ENCODE results near the gene KIF2A. TPM values are rescaled to one million over a fixed set of nuclear protein-coding genes. Genes with fewer than 3 reads are reported as not detected.

KIF2A gene
- total RNA-seq, 1 donor from 2014 or later, result 72.1 TPM

DNA sequence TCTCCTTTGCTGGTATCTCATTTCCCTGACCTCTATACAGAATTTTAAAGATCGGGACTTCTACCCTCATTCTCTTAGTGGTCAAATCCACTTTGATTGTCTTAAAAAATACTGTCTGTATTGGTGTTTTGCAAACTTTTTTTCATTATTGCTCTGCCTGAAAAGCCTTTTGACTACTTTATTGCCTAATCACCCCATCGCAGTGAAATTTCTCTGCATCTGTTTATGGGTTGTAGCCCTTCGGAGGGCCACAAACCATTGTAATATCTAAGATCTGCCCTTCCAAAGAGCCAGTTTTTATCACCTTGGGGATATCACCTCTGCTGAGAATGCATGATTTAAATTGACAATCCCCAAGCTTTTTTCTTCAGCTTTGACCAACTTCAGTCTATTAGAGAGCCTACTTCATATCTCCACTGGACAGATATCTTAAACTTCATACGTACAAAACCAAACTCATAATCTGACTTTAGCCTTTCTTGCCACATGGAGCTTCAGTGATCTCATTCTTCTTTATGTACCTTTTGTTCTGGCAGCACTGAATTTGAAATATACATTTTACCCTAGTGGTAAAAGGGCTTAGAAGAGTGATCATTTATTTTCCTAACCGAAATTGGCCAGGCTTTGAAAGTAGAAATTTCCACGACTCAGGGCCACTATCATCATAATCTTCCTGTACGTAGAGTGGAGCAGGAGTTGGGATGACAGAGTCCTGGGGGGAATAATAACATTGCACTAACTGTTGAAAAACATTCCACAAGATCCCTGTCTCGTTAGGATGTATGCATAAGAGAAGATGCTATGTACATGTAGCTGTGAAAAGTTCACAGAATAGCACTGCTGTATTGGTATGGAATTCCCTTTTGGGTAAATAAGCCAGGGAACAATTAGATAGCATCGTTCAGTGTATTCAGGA is 21.4 kb downstream of the KIF2A start:
- no peak for DNase-seq (ENCODE audit: low read depth, low spot score)

DNA sequence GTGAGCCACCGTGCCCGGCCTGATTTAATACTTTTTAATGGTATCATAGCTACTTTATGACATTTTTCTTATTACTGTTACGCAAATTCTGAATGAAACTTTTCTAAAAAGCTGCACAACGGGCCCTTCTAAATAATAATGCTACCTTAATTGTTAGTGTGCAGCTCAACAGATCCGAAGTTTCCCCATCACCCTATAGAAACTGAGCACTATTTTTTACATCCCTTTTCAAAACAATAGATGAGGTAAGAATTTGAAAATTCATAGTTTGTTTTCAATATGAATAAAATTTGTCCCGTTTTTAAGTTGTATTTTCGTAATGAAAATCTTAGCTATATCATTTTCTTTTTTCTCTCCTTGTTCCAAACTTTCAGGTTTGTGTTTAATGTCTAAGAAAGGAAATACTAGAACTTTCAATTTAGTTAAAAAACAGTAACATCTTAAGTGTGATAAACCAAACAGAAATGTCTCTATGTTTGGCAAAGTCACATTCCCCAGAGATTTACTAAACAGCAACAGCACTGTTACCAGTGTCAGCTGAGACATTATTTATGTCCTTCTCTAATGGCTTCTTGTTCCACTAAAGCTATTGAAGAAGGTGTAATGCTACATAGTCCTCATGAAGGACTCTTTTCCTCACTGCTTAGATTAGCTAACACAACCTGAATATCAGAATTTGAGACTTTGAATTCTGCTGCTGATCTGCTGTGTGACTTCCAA is 22.9 kb downstream of the KIF2A start:
- no peak for DNase-seq (ENCODE audit: low read depth, low spot score)

DNA sequence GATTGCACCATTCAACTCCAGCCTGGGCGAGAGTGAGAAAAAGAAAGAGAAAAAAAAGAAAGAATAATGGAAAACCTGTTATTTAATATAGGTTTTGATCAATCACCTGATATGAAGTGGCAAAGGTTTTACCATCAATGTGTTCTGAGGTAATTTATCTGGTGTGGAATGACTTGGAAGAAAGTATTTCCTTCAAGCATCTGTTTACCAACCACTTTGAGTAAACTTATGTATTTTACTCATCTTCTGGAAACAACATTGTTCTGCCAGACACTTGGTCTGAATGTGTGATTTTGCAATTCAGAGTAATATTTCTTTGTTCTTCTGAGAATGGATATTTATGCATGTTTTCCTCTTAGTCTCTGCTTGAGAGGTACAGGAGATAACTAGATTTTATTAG is 24.3 kb downstream of the KIF2A start:
- no peak for DNase-seq (ENCODE audit: low read depth, low spot score)

DNA sequence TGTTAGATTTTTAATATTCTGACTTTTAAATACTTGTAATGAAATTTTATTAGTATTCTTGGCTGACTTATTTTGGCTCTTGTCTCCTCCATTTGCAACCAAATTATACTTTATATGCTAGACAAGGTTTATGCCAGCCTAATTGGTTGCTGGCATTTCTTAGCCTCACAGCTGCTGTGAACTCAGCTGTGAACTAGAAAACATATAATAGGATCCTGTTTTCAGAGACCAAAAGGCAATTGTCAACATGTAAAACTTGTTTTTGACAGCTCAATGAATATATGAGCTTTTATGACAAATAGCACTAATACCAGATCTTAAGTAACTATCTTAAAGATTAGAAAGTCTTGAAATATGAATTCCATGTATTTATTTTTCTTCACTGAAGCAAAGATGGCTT is 25.9 kb downstream of the KIF2A start:
- DNase-seq (ENCODE audit: low read depth, low spot score), result no peak

DNA sequence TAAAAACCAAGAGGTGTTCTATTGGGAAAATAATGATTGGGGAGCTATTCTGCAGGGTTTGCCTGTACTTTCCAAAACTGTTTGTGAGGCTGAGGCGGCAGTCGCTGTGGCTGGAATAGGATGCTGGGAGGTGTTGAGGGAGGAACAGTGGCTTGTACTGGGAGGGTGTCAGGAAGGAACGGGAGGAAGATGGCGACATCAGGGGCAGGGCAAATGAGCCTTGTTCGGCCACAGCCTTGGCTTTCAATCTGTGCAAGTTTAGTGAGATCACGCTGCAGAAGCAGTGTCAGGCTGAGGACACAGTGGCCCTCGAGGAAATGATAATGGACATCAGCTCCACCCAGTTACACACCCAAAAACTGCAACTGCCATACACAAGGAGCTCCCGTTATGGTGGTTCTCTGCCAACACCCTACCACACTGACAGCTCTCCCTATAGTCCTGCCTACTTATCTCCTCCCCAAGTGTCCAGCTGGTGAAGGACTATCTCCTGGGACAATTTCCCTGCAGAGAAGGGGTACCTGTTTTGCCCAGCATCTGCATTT is 27.3 kb downstream of the KIF2A start:
- no peak for DNase-seq (ENCODE audit: low read depth, low spot score)

DNA sequence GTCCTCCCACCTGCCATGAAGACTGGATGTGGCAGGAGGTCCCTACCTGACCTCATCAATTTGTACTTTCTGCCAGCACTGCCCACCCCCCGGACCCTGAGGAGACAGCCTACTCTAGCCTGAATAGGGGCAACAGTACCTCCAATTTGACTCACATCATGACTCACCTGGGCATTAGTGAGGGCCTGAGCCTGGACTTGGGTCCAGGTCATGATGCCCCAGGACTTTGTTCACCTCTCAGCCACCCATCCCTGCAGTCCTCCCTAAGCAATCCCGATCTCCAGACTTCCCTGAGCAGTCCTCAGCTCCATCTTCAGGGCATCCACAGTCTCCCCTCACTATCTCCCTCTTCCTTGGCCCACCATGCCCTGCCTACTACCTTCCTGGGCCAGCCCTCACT is 28.1 kb downstream of the KIF2A start:
- DNase-seq (ENCODE audit: low read depth, low spot score), result no peak

DNA sequence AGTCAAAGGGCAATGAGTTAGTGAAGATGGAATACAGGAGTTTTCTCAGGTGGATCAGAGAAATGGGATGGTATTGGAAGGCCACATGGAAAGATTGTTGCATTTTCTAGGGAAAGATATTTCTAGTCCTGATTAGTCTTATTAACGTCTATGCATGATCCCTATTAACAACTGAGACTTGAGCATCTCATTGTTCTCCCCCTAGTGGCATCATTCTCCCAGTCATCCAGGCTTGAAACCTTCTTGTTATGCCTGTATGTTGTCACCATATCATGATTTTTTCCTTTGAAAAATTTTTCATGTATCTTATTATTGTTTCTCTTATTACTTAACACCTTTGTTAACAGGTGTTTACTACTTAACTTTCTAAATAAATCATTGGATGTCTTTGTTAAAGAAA is 34.4 kb downstream of the KIF2A start:
- DNase-seq (ENCODE audit: low read depth, low spot score), result no peak

DNA sequence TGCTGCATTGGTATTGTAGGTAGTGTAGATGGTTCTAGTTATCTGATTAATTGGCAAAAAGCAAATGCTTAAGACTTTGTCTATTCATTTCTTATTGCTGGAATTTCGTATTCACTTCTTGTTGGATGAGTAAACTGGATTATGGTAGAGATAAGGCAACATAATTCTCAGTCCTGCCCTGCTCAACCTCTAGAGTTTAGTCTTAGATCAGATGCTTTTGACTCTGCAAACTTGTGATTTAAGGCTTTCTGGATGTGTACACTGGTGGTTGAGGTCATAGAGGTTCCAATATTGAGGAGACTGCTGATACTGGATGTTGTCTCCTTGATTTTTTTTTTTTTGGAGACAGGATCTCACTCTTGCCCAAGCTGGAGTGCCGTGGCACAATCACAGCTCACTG is 35.0 kb downstream of the KIF2A start:
- DNase-seq (ENCODE audit: low read depth, low spot score), result no peak

DNA sequence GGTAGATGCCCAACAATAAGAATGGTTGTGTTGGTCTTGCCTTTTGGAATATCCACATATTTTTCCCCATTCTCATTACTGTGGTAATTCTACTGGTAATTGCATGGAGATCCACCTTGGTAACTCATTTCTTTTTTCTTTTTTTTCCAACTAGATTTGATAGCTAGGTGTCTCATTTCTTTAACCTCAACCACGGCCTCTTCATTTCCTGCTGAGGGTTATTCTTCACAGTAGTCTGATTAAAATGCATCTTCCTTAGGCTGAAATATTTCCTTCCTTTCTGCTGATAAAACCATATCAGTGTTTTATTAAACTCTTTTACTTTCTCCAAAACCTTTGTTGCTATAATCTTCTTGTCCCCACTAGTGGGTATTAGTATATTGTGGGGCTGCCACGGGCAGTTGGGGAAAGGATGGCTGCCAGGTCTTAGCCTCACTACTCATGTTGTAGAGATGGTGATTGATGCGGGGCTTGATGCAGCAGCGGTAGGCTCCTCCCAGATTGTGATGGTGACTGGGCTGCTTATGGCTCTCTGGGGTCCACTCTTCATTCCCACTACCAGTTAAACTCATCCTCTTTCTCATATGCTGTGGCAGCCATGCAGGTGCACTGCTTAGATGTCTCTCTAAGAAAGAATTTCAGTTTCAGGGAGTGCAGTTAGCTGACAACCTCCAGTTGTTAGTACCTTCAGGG is 35.9 kb downstream of the KIF2A start:
- DNase-seq (ENCODE audit: low read depth, low spot score), result no peak

DNA sequence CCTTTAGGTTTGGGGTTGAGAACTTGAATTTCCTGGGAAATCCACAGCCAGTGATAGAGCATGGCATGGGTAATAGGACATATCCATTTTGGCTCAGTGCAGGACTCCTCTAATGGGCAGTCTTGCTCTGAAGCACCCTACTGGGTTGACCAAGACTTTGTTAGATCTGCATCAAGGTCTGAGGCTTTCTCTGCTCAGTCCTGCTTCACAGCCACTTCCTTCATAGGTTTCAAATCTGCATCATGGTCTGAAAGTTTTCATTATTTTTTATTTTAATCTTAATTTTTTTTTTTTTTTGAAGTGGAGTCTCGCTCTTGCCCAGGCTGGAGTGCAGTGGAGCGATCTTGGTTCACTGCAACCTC is 36.5 kb downstream of the KIF2A start:
- no peak for DNase-seq (ENCODE audit: low read depth, low spot score)

DNA sequence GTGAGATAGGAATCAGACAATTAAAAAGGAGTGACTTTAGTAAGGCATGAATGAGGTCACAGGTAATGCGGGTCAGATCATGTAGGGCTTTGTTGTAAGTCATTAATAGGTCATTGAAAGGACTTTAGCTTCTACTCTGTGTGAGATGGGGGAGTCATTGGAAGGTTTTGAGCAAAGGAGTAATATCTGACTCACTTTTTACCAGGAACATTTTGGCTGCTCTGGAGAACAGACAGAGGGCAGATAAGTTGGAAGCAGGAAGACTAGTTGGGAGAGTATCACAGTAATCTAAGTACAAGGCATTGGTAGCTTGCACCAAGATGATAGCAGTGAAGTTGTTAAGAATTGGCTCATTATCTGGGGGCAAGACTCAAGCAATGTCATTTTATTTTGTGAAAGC is 37.4 kb downstream of the KIF2A start:
- no peak for DNase-seq (ENCODE audit: low read depth, low spot score)

DNA sequence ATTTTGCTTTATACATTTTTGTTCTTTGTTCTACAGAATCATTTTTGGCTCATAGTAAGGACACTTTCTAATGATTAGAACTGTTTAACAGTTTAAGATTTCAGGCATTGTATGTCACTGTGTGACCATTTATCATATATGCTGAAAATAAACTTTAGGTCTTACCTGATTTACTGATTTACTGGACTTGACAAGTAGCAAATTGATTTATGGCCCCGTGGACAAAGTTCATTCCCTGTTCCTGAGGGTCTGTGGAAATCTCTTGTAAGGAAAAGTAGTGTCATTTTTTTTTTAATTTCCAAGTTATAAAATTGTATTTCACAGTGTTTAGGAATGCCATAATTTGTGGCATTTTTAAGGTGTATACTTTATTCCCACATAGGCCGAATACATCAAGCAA is 40.7 kb downstream of the KIF2A start:
- DNase-seq (ENCODE audit: low read depth, low spot score), result no peak

DNA sequence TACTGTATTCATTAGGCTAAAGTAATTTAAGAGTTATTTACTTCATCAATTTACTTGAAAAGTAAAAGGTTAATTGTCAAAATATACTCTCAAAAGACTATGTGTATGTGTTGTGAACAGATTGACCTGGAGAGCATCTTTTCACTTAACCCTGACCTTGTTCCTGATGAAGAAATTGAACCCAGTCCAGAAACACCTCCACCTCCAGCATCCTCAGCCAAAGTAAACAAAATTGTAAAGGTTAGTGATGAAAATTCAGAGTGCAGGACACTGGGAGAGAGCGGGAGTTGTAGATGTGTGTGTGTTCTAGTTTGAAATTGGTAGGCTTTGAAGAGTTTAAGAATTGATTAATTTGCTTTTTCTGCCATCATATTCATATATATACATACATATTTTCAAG is 41.9 kb downstream of the KIF2A start:
- DNase-seq (ENCODE audit: low read depth, low spot score), result no peak

DNA sequence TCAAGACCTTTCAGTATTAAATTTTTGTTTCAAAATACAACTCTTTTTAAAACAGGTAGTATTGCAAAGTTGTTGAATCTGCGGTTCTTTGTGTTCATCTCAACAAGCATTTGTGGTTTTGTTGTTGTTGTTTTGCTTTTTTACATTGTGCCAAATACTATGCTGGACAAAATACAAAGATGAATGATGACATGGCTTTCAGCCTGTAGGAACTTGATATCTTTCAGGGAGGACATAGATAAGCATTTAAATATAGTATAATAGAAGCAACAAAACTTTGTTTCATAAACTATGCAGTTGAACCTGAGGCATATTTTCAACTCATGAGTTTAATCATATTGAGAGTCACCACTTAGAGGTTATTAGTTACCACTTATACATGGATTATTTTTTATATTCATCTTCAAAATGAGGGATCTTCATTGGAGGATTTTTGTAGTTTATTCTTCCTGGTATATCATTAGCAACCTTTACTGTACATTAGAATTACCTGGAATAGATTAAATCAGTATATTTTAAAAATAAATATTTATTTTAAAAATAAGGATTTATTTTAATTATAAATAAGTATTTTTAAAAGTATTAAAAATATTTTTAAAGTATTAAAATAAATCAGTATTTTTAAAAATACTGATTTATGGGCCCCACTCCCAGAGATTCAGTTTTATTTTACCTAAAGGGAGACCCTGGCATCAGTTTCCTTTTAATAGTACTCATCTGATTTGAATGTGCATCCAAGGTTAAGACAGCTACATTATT is 42.9 kb downstream of the KIF2A start:
- DNase-seq (ENCODE audit: low read depth, low spot score), result no peak

DNA sequence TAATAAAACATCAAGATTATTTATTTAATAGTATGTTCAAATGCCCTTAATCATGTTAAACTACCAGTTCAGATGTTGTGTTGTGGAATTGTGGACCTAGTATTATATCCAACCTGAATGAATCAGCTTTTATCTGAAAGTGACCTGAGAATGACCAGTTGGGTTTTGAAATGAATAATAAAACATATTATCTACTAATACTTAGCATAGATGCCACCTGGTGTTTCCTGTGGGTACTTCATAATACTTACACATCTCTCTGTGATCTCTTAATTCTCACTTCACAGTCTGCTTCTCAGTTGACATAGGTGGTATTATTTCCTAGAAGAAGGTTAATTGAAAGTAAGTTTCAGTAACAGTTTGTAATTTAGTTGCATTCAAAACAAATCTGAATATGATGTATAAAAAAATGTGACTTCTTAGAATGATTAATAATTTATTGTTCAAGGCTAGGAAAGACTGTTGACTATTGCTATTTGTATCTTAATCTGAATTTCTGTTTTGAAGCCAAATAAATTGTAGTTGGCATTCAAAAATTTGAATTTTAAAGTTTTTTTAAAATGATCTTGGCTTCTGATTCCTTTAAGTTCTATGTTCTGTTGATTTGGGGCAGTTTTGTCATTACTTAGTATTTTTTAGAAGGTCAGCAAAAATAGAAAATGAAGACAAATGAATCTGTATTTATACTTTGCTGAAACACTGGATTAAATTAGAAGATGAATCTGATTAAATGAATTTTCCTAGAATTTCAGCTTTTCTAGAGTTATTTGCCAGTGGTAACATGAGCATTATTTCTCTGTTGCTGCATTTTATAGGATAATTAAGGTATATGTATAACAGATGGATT is 48.2 kb downstream of the KIF2A start:
- DNase-seq (ENCODE audit: low read depth, low spot score), result peak; percentile 32

DNA sequence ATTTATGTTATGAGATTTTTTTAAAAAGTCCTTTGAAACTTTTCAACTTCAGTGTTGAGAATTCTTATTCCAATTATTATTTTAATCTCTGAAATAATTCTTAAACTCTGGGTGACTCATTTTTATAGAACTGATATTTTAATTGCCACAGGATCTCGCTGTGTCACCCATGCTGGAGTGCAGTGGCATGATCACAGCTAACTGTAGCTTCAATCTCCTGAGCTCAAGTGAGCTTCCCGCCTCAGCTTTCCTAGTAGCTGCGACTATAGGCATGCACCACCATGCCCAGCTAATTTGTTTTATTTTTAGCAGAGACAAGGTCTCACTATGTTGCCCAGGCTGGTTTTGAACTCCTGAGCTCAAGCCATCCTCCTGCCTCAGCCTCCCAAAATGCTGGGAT is 56.7 kb downstream of the KIF2A start:
- DNase-seq (ENCODE audit: low read depth, low spot score), result no peak

DNA sequence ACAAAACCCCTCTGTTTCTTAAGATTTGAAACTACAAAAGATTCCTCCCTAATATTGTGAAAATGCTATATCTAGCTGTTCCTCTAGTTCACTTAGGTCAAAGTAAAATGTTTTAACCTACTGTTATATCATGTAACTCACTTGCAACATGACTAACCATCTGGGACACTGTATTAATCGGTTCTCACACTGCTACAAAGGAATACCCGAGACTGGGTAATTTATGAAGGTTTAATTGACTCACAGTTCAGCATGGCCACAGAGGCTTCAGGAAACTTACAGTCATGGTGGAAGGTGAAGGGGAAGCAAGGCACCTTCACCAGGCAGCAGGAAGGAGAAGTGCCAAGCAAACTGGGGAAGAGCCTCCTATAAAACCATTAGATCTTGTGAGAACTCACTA is 63.0 kb downstream of the KIF2A start:
- no peak for DNase-seq (ENCODE audit: low read depth, low spot score)

DNA sequence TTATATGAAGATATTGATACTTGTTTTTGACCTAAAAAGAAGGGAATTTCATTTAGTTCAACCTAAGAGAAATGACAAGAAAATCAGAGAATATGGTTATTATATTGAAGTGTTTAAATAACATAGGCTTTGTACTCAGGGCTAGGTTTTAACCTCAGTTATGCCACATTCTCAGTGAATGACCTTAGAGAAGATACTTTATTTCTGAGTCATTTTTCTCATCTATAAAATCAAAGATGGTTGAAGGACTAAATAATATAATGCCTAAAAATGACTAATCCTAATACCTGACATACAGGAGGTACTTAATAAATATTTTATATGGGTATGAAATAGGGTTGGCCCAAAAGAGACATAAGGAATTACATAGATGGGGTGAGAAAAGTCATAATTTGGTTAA is 65.4 kb downstream of the KIF2A start:
- no peak for DNase-seq (ENCODE audit: low read depth, low spot score)

DNA sequence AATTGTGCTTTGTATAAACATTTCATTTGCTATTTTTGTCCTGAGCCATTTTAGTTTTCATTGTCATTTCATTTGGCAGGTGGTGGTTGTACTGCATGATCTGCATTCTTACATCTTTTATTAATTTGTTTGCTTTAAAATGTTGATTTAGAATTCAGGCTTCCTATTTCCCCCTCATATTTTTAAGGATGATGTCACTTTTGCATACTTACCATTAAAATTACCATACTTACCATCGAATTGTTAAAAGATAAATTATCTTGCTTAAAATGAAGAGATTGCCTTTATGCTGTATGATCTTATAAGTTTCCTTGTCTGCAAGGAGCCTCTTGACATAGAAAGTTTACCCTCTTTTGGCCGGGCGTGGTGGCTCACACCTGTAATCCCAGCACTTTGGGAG is 66.6 kb downstream of the KIF2A start:
- no peak for DNase-seq (ENCODE audit: low read depth, low spot score)

DNA sequence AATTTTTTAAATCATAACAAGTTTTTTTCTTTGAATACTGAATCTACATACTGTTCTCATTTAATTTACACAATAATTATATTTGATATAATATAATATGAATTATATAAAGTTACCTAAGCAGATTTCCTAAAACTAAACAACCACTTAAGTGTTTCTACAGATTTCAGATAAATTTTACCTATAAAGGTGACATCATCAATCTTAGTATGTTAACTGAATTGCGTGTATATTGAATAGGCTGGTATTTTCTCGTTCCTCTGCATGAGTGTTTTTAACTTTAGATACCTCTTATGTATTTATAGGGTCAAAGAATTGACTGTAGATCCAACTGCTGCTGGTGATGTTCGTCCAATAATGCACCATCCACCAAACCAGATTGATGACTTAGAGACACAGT is 67.4 kb downstream of the KIF2A start:
- DNase-seq (ENCODE audit: low read depth, low spot score), result no peak

Measured in pulmonary artery endothelial cell (primary cell).